Activated CD8-positive, alpha-beta memory T cell treated with anti-CD3 and anti-CD28 coated beads, Interleukin-2, amount 50 U/mL, for 1 hour (primary cell): ENCODE data around the gene CDH24.
A peak's percentile ranks its signal among the peaks of the same experiment; 100 is the strongest.

Source experiments
- DNase-seq: peaks from one replicate; pipeline ENCODE4 v3.0.0-alpha.2; 2020; ENCODE audit errors: extremely low read depth

CDH24 gene

DNA sequence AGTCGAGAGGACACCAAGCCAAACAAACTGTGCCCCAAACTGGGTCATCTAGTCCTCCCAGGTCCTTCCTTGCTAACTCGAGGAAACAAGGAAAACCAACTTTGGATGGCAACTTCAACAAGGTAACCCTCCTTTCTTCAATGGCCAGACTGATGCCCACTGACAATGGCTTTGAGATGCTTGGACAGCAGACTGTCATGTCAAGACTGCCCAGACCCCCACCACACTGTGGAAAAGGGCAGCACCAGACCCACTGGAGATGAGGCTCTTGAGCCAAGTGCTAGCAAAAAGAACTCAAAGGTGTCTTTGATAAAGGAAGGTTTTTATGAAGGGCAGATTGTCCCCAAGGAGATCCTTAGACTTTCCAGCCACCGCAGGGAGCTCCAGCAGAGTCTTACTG, 9.0 kb upstream of the CDH24 start:
- no peak for DNase-seq

DNA sequence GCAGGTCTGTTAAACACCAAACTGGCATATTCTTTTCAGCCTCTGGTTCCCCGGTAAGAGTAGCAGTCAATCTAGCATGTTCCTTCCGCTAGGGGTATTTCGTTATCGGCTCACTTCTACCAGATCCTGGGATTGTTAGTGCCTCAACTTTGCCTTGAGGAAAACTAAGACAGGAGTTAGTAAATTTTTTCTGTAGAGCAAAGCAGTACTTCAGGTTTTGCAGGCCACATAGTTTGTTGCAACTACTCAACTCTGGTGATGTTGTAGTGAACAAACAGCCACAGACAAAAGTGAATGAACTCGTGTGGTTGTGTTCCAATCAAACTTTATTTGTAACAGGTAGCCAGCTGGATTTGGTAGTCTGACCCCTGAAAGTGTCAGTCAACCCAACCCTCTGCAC, 6.3 kb upstream of the CDH24 start:
- DNase-seq: no peak

DNA sequence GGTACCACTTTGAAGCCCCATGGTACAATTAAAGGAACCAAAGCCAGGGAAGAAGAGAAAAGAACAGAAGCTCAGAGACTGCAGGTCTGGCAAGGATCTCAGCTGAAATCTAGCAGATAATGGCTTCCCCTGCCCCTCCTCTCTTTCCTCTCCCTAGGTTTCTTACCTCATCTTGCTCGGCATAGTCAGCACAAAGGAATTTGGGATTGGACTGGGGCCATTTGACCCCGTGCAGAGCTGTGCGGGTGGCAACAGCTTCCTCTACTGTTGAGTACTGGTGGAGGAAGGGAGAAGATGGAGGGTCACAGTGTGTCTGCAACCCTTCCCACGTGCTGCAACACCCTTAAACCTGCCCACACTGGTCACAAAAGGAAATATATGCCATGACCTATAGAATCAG, 4.7 kb upstream of the CDH24 start:
- DNase-seq: no peak

DNA sequence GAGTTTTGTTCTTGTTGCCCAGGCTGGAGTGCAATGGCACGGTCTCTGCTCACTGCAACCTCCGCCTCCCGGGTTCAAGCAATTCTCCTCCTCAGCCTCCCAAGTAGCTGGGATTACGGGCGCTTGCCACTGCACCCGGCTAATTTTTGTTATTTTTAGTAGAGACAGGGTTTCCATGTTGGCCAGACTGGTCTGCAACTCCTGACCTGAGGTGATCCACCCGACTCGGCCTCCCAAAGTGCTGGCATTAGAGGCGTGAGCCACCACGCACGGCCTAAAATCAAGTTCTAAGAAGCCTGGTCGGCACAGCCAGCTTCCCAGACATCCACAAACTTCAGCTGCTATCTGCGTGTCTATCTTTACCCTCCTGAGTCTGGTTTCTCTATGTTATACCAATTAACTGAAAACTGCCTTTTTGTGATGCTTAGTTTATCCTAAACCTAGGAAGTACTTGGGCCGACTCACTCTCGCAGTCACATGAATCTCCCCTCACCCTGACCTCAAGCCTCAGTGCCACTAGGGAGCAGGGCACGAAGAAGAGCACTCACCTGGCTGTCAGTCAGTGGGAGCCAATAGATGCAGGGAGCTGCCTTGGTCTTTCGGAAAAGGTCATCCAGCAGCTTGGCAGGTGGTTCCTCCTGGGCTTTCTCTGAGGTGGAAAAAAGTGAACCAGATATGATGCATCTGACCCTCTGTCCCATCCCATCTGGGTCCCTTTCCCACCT, 3.4 kb upstream of the CDH24 start:
- no peak for DNase-seq

DNA sequence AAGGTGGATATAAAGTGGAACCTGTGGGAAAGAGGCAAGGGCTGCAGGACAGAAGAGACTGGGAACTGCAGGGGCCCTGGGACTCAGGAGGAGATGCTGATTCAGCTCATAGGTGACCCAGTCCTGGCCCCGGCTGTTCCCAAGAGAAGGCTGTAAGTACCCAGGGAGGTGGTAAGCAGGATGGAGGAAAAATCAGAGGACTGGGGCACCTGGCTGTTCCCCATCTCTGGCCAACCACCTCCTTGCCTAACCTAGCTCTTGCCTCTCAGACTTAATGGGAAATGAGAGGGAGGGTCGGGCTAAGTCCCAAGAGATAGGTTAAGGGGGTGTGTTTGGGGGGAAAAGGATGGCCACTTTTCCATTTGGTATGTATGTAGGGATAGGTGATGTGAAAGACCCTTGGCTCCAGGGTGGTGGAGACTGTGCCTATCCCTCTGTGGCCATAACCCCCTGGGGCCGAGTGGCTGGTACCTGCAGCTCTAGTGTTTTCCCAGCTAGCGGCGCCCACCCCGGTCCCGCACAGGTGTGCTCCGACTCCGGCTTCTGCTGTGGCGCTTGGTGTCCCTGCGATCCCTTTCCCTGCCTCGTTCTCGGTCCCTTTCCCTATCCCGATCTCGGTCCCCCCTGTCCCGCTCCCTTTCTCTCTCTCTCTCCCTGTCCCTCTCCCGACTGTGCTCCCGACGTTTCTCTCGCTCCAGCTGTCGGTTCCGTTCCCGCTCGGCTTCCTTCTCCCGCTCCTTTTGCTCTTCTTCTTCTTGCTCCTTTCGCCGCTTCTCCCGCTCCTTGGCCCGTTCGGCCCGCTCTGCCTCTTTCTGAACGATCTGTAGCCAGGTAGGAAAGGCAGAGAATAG, 1.6 kb upstream of the CDH24 start:
- DNase-seq: no peak

DNA sequence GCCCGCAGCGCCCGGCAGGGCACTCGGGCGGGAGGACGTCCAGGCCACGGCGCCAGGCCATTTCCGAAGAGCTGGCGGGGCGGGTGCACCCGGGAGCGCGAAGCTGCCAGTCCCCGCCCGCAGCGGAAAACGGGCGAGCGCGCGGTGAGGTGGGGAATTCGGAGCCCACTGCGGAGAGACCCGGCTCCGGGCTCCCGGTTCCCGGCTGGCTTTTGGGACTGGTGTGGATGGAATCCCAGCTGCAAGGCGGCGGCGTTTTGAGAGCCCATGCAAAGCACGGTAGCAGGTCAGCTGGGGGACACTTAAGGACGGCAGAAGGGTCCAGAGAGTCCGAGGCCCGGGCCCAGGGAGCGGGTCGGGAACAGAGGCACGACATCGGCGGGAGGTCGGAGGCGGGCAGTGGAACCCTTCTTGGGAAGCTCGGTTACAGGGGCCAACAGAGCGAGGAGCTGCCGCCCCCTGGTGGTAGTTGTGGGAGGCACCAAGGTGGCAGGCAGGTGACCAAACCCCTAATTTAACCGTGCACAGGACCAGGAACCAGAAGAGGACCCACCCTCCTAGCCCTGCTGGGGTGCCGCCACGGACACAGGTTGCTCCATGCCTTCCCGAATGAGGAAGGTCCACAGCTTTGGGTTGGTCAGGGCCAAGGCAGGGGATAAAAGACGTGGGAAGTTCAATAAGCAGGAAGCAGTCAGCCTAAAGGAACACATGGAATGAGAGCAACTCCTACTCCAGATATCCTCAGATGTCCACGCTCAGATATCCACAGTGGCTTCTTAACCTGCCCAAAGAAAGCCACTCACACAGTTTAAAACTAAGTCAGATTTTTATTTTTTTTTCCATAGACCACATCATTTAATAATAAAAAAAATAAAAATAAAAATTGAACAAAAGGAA, 685 bp upstream of the CDH24 start:
- DNase-seq: peak; percentile 50

DNA sequence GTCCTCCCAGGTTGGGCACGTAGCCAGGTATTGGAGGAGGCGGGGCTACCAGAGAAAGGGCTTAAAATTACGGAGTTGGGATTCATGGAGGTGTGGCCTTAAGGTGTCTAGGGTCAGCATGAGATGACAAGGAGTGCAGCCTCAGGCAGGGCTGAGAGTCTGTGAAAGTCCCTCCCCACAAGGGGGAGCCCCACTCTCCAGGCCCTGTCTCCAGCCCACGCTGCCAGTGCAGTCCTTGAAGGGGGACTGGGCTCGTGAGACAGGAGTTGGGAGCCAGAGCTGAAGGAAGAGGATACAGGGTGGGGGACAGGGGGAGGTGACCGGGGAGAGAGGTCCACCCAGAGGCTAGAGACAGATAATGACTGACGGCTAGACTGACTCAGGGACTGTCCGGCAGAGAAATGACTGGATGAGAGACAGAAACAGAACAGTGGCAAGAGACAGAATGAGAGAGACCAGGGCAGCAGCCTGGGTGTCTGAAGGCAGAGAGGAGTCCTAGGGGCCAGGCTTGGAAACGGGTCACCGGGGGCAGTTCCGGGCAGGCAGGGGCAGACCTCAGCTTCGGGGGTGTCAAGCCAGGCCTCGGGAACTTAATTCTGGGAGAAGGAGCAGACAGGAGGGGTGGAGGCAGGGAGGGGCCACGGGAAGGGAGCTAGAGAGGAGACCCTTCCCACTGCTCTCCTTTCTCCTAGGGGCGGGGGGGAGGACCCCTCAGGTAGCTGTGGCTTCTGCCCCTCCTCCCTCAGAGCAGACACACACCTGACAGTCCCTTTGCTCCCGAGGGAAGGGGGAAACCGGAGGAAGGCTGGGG, 970 bp downstream of the CDH24 start:
- DNase-seq: no peak

DNA sequence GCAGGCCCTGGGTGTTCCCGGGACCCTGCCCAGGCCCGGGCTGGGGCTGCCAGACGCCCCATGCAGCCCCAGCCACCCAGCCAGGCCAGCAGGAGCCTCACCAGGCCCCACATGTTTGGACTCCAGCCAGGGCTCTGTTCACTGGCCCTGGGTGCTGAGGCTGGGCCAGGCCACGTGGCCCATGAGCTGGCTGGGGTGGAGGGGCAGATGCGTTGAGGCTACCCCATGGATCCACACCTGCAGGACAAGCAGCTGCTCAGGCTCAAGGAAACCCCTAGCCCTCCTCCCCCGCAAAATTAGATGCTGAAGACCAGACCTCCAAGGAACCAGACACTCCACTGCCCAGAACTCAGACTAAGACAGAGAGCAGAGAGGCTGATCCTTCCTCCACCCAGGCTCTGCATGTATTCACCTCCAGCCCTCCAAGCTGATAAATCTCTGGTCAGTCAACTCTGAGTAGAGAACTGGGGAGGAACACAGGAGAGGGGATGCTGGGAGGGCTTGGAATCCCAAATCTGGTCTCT, 1.6 kb downstream of the CDH24 start:
- no peak for DNase-seq

DNA sequence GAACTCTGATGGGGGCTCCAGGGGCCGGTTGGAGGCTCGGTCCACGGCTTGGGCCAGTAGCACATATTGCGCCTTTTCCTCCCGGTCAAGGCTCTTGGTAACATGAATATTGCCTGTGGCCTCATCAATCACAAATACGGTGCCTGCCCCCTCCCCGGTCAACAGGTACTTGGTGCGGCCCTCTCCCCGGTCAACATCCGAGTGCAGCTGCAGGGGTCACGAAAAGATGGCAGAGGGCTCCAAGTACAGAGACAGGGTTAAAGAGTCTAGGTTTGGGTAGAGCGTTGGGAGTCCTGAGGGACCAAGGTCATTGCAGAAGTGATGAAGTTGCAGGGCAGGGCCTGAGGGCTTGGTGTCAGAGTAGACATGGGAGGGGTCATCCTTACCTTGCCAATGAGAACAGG, 2.2 kb downstream of the CDH24 start:
- no peak for DNase-seq

DNA sequence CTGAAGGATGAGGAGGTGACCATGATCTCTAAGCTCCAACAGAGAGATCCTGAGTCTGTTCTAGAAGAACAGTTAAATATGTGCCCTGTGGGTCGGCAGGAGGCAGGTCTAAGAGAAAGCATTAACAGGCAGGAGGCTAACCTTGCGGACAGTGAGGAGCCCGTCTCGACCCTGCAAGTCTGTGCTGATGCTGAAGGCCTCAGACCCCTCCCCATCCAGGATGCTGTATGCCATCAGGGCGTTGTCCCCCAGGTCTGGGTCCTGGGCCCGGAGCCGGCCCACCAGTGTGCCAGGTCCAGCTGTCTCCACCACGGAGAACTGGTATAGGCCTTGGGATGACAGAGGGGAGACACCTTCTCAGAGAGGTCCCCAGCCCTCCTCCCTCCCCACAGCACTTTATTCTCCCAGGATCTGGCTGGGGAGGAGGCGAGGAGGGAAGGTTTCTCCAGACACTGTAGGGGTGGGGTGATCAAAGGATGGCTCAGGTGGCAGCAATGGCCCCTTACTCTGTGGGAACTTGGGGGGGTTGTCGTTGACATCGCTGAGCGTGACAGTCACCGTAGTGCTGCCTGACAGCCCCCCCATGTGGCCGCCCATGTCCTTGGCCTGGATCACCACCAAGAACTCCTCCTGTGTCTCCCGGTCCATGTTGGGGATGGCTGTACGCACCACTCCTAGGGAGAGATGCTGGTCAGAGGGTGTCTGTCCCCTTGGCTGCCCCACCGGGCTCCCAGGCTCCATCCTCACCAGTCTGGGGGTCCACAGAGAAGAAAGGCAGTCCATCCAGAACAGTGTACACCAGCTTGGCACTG, 3.1 kb downstream of the CDH24 start:
- no peak for DNase-seq

DNA sequence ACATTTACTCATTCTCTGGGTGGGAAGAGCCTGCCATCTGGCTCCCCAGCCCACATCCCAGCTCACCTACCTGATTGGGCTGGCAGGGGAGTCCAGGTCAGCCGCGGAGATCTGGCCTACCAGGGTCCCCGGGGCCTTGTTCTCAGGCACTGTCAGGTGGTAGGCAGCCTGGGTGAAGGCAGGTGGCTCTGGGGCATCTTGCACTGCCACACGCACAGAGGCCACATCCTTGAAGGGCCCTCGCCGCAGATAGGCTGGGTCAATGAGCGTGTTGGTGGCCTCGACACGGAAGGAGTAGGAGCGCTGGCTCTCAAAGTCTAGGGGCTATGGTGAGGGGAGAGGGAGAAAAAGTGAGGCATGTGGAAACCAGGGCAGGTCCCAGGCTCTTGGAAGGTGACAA, 3.9 kb downstream of the CDH24 start:
- no peak for DNase-seq

DNA sequence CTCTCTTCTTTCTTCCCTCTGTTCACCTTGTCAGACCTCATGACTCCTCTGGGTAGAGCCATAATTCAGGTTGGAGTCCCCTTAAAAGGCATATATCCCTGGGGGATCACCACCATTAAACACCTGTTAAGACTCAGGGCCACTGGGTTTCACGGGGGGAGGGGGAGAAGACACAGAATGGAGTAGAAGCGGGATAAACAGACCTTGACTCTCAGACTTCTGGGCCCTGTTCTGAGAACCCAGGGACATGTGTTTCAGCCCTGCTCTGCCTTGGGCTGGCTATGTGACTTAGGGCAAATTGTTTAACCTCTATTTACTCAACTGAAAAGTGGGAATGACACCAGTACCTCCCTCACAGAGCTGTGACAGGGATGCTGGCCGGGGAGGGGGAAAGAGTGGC, 4.6 kb downstream of the CDH24 start:
- DNase-seq: no peak

DNA sequence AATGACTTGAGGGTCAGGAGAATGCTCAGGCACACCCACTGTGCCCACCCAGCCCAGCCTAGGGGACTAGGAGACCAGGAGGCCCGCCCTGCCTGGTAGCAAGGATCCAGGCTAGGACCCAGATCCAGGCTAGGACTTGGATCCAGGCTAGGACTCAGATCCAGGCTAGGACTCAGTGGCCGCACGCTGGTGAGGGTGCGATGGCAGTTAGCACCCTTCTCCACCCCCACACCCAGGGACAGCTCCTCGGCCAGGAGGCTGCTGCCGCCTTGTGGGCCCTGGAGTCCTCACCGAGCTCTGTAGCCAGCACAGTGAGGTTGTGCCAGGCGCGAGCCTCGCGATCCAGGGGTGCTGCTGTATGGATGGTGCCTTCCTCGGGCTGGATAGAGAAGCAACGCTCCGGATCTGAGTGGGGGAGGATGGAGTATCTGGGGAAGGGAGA, 5.1 kb downstream of the CDH24 start:
- no peak for DNase-seq

DNA sequence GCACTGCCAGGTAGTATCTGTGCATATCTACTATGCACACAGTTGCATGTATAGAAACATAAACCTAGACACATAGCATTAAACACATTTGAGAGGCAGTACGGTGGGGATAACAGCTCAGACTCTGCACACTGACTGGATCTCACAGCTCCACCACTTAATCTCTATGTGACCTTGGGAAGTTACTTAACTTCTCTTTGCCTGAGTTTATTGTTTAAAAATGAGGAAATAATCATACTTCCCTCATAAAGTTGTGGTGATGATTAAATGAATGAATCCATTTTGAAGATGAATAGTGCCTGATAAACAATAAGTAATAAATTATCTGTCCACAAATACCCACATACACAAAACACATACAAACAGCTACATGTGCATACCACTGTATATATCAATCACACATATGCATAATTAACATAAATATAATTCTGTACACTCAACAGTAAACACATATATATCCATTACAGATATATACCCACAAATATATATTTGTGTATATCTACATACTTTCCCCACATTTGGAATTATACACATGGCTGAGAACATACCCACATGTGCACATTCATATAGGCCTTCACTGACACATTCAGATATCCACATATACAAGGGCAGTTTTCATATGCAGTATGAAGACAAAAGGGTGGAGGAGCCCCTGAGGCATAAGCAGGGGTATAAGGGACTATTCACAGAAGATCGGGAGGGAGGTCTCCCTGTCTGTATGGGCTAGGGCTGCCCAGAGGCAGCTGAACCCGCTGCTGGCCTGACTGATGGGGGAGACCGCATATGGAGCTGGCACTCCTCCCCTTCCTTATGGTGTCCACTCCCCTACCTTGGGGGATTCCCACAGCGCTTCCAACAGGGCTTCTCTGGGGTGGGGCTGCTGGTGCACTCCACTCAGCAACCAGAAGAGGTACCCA, 5.9 kb downstream of the CDH24 start:
- DNase-seq: no peak

DNA sequence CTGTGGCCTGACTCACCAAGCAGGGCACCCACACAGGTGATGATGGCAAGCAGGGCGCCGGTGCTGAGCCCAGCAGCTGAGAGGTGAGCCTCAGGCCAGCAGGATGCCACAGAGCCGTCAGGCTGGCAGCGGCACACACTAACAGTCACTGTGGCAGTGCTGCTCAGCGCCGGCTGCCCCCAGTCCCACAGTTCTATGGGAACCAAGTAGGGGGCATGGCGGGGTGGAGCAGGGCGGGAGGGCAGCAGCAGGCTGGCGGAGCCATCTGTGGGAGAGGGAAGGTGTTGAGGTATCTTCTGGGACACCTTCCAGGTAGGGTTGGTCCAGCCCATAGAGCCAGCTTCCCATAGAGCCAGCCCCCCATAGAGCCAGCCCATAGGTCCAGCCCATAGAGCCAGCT, 8.3 kb downstream of the CDH24 start:
- no peak for DNase-seq

DNA sequence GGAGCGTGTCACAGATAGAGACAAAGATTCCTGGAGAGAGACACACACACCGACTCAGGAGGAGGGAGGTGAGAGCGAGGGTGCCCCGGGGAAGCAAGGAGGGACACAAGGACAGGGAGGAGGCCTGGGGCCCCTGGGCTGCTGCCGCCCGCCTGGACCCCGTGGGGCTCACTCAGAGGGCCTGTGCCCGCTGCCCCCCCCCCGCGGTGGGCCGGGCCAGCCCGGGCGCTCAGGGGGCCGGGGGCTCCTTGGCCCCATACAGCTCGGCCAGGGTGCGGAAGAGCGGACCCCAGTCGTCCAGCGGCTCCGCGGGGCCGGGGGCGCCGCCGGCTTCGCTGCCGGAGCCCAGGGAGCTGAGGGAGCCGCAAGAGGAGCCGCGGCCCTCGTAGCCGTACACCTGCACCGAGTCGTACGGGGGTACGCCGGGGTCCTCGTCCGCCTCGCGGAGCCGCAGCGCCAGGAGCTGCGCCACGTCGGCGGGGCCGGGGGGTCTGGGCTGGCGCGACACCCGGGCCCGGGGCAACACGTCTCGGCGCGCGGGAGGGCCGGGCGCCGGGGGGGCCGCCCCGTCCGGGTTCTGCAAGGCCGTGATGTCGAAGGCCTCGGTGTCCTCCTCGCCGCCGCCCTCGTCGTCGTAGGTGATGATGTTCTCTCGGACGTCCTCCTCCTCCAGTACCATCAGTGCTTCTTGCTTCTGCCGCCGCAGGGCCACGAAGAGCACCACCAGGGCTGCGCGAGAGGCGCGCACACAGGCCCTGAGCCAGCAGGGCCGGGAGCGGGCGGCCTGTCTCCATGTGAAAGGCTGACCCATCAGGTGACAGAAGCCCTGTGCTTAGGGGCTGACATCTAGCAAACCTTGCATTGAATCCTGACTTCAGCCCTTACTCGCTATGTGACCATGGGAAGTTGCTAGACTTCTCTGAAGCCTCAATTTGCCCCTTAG, 9.3 kb downstream of the CDH24 start:
- DNase-seq: no peak

DNA sequence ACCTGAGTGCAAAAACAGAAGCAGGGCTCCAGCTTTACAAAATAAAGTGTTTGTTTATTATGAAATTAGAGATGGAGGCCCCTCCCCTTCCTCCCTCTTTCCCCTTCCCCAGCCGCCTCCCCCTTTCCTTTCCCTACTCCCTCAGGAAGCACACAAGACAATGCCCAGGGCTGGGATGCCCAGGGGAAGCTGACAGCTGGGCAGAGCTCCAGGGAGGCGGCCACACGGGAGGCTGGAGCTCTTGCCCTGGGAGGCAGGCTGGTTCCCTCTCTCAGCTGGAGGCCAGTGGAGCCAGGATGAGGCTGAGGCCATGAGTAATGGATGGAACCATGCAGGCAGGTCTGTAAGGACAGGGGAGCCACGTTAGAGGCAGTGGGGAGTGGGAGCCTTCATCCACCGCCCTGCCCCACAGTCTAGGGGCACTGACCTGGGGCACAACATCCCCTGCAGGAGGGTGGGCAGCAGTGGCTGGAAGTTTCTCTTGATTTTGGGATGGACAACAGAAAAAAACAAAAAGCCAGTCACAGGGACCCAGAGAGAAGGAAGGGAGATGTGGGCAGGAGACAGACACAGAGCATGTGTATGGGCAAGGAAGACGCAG, 10.2 kb downstream of the CDH24 start:
- DNase-seq: no peak
